Type B pancreatic cell (in vitro differentiated cells): Measurements from ENCODE around the gene CDH16. TPM values are rescaled to one million over a fixed set of nuclear protein-coding genes. Genes with fewer than 3 reads are reported as not detected.
"Not testable (repeated sequence)": the region's sequence is repeated elsewhere in the genome, so short reads cannot be mapped to it uniquely, and the experiment has no call there.

Experiments used
- DNase-seq: peaks from one replicate; pipeline ENCODE4 v3.0.0; 2021; ENCODE audit warnings: mixed read lengths; ENCODE audit not compliant: unreplicated experiment; ENCODE audit errors: extremely low spot score
- H3K27ac Mint-ChIP-seq: 2 replicates; pipeline ENCODE4 v1.8.0; 2021; ENCODE audit warnings: mild to moderate bottlenecking, mixed read lengths
- H3K27me3 Mint-ChIP-seq: 2 replicates; pipeline ENCODE4 v1.8.0; 2021; ENCODE audit warnings: mixed read lengths
- H3K36me3 Mint-ChIP-seq: 2 replicates; pipeline ENCODE4 v1.8.0; 2021; ENCODE audit warnings: mixed read lengths
- H3K4me1 Mint-ChIP-seq: one replicate; pipeline ENCODE4 v1.8.0; 2021; ENCODE audit warnings: mixed read lengths; ENCODE audit not compliant: unreplicated experiment
- H3K4me3 Mint-ChIP-seq: 2 replicates; pipeline ENCODE4 v1.8.0; 2021; ENCODE audit warnings: mild to moderate bottlenecking, mixed read lengths
- H3K9me3 Mint-ChIP-seq: 2 replicates; pipeline ENCODE4 v1.8.0; 2021; ENCODE audit warnings: mixed read lengths
- total RNA-seq: library from RNA; stranded (reverse); gene quantifications from 2 replicates; pipeline ENCODE4 v1.2.1, GENCODE V29; 2021; ENCODE audit warnings: low replicate concordance
- TF ChIP-seq, protein P1 (sequence below): fragments of 200-600 bp; sonication (generic); conservative IDR thresholded peaks from 2 replicates; pipeline ENCODE4 v1.5.0; 2021; ENCODE audit warnings: antibody characterized with exemption, mild to moderate bottlenecking

The CDH16 gene
- total RNA-seq, 1 donor from 2014 or later: 1.7 TPM

DNA sequence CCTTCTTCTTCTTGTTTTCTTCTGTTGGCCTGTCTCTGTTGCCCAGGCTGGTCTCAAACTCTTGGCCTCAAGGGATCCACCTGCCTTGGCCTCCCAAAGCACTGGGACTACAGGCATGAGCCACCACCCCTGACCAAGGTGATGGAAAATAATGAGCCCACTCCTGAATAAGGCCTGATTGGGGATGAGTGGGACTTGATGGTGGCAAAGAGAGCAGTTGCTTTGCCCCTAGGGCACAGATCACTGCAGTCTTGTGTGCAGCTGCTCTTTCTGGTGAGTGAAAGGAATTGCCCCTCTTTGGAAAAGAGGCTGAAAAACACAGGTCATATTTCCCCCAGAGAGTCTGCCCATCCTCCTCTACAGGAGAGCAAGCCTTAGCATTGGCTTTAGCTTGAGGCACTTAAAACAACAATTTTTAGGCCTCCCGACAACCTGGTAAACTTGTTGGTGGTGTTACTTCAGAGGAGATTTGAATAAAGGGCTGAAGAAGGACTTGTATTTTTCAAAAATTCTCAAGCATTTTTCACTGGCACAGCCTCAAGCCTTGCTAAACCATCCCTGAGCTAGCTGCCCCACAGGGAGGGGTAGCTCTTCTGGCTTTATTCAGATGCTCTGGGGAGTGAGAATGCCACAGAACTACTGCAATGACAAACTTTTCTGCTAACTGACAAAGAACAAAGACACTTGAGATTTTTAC, 44.5 kb downstream of the CDH16 start:
- Mint-ChIP-seq H3K36me3 (no peaks in the 10 kb centered on the region), H3K4me1 (peaks cover 22% of the 10 kb centered on the region)
- no peak for DNase-seq

DNA sequence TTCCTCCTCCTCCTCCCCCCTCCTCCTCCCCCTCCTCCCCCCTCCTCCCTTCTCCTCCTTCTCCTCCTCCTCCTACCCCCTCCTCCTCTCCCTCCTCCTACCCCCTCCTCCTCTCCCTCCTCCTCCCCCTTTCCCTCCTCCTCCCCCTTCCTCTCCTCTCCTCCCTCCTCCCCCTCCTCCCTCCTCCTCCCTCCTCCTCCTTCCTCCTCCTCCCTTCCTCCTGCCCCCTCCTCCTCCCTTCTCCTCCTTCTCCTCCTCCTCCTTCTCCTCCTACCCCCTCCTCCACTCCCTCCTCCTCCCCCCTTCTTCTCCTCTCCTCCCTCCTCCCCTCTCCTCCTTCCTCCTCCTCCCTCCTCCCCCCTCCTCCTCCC, 45.0 kb downstream of the CDH16 start:
- H3K9me3 Mint-ChIP-seq: no peaks in the 10 kb centered on the region
- TF ChIP-seq, protein P1, sequence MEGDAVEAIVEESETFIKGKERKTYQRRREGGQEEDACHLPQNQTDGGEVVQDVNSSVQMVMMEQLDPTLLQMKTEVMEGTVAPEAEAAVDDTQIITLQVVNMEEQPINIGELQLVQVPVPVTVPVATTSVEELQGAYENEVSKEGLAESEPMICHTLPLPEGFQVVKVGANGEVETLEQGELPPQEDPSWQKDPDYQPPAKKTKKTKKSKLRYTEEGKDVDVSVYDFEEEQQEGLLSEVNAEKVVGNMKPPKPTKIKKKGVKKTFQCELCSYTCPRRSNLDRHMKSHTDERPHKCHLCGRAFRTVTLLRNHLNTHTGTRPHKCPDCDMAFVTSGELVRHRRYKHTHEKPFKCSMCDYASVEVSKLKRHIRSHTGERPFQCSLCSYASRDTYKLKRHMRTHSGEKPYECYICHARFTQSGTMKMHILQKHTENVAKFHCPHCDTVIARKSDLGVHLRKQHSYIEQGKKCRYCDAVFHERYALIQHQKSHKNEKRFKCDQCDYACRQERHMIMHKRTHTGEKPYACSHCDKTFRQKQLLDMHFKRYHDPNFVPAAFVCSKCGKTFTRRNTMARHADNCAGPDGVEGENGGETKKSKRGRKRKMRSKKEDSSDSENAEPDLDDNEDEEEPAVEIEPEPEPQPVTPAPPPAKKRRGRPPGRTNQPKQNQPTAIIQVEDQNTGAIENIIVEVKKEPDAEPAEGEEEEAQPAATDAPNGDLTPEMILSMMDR: no peak
- H3K27me3 Mint-ChIP-seq: peaks cover 5% of the 10 kb centered on the region
- H3K27ac Mint-ChIP-seq: no peak overlapping the region
- DNase-seq: no peak
- no peaks in the 10 kb centered on the region for H3K36me3 Mint-ChIP-seq
- H3K4me1 Mint-ChIP-seq: peaks cover 21% of the 10 kb centered on the region
- no peak overlapping the region for H3K4me3 Mint-ChIP-seq

More for the DNA sequence above, 44.5 kb downstream of the CDH16 start:
- peaks cover 5% of the 10 kb centered on the region for H3K27me3 Mint-ChIP-seq
- peak overlapping the region; percentile 55 for H3K4me3 Mint-ChIP-seq
- no peaks in the 10 kb centered on the region for H3K9me3 Mint-ChIP-seq
- H3K27ac Mint-ChIP-seq: peak overlapping the region; percentile 81
- TF ChIP-seq, protein P1: no peak

DNA sequence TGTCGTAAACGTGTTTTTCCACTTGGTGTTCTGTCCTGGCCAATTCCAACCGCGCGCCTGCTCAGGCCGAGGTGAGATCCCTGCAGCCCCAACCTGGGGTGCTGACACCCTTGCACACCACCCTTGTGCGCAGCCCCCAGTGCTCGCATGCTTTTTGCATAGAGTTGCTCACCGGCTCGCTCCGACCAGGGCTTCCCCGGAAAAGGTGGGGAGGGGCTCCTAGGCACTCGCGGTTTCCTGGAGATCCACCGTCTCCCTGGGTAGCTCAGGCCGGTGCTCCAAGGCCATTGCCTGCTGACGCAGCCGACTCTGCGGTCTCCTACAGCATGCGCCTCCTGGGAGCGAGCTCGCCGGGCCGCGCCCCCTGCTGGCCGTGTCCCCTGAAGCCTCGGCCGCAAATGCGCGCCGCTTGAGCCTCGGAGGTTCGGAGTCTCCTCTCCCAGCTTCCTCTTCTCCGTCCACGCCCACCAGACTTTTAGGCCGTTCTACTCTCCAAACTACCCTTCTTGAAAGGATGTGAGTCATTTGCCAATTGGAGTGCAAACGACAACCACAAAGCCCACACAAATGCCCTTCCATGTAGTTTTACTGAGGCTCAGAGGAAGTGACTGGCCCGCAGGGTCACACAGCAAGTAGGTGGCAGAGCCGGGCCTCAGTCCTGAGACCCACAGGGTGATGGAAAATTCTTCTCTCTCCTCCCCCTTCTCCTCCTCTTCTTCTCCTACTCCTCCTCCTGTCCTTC, 45.6 kb downstream of the CDH16 start:
- Mint-ChIP-seq H3K27ac (peak overlapping the region; percentile 66), H3K9me3 (no peaks in the 10 kb centered on the region), H3K4me3 (peak overlapping the region; percentile 82), H3K27me3 (peaks cover 5% of the 10 kb centered on the region), H3K36me3 (no peaks in the 10 kb centered on the region), H3K4me1 (peaks cover 16% of the 10 kb centered on the region)
- peak; percentile 91 for DNase-seq
- TF ChIP-seq, protein P1: peak; percentile 98

DNA sequence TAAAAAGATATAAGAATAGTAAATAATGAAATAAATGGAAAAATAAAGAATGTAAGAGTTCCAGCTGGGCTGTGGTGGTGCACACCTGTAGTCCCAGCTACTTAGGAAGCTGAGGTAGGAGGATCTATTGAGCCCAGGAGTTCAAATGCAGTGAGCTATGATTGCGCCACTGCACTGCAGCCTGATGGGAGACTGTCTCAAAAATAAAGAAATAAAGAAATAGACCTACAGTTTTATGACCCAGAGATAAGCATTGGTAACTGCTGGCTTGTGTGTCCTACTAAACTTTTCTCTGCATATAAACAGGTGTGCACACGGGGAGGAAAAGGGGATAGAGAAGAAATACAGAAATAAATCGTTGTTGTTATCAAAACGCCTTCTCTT, 46.1 kb downstream of the CDH16 start:
- TF ChIP-seq, protein P1: no peak
- H3K36me3 Mint-ChIP-seq: no peaks in the 10 kb centered on the region
- H3K4me3 Mint-ChIP-seq: peak overlapping the region; percentile 82
- H3K9me3 Mint-ChIP-seq: no peaks in the 10 kb centered on the region
- H3K27ac Mint-ChIP-seq: peak overlapping the region; percentile 66
- H3K4me1 Mint-ChIP-seq: peaks cover 17% of the 10 kb centered on the region
- DNase-seq: no peak
- H3K27me3 Mint-ChIP-seq: peaks cover 9% of the 10 kb centered on the region

DNA sequence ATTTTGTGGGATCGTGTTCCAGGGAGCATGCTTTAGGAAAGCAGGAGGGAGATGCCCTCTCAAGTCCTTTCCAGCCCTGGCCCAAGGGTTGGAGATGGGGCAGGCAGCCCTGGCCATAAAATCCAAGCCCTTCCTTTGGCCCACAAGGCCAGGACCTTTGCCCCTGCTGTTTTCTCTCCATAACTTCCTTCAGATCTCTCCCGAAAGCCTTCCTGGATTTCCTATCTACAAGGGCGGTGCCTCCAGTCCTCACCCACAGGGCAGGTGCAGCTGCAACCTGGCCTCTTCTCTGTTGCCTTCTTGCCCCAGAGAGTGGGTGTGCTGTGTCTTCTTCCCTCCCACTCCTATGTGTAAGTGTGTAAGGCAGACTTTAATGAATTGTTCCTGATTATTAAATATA, 46.8 kb downstream of the CDH16 start:
- peaks cover 17% of the 10 kb centered on the region for H3K4me1 Mint-ChIP-seq
- H3K36me3 Mint-ChIP-seq: no peaks in the 10 kb centered on the region
- no peak overlapping the region for H3K4me3 Mint-ChIP-seq
- peaks cover 9% of the 10 kb centered on the region for H3K27me3 Mint-ChIP-seq
- H3K27ac Mint-ChIP-seq: no peak overlapping the region
- H3K9me3 Mint-ChIP-seq: no peaks in the 10 kb centered on the region
- no peak for DNase-seq
- TF ChIP-seq, protein P1: no peak

DNA sequence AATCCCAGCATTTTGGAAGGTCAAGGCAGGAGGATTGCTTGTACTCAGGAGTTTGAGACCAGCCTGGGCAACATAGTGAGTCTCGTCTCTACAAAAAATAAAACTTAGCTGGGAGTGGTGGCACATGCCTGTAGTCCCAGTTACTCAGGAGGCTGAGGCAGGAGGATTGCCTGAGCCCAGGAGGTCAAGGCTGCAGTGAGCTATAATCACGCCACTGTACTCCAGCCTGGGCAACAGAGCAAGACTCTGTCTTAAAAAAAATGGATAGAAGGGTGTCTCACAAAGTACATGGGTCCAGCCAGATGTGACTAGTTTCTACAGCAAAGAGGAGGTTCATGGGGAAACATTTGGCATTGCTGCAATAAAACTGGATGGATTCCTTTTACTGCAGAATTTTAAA, 47.3 kb downstream of the CDH16 start:
- H3K4me1 Mint-ChIP-seq: peaks cover 17% of the 10 kb centered on the region
- not testable (repeated sequence) for H3K9me3 Mint-ChIP-seq, H3K4me3 Mint-ChIP-seq, DNase-seq, H3K27ac Mint-ChIP-seq, H3K27me3 Mint-ChIP-seq, H3K36me3 Mint-ChIP-seq
